SK-N-MC (cell line): ENCODE data around the gene KLHL35.

ENCODE experiments used
- EZH2 ChIP-seq: fragments of 200-600 bp; sonication (generic); IDR thresholded peaks from one replicate; pipeline ENCODE4 v1.6.1; 2017; ENCODE audit warnings: antibody characterized with exemption
- FOXP2 ChIP-seq: optimal IDR thresholded peaks from 2 replicates; pipeline ENCODE3; 2011; ENCODE audit warnings: mild to moderate bottlenecking, moderate library complexity; ENCODE audit not compliant: insufficient read depth; ENCODE audit errors: extremely low read length, control extremely low read depth
- POLR2AphosphoS5 ChIP-seq: IDR thresholded peaks from 2 replicates; pipeline ENCODE4 v1.6.1; 2012; ENCODE audit warnings: mild to moderate bottlenecking, low read depth, low read length, borderline replicate concordance

DNA sequence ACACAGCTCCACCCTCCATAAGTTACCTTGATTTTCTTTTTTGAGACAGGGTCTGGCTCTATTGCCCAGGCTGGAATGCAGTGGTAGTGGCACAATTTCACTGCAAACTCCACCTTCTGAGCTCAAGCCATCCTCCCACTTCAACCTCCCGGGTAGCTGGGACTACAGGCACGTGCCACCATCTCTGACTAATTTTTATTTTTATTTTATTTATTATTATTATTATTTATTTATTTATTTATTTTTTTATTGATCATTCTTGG, 24.1 kb downstream of the KLHL35 start:
- TF ChIP-seq POLR2AphosphoS5 (no peak), EZH2 (no peak), FOXP2 (no peak)
